Measurements from ENCODE around the gene TMTC2.

The TMTC2 gene

DNA sequence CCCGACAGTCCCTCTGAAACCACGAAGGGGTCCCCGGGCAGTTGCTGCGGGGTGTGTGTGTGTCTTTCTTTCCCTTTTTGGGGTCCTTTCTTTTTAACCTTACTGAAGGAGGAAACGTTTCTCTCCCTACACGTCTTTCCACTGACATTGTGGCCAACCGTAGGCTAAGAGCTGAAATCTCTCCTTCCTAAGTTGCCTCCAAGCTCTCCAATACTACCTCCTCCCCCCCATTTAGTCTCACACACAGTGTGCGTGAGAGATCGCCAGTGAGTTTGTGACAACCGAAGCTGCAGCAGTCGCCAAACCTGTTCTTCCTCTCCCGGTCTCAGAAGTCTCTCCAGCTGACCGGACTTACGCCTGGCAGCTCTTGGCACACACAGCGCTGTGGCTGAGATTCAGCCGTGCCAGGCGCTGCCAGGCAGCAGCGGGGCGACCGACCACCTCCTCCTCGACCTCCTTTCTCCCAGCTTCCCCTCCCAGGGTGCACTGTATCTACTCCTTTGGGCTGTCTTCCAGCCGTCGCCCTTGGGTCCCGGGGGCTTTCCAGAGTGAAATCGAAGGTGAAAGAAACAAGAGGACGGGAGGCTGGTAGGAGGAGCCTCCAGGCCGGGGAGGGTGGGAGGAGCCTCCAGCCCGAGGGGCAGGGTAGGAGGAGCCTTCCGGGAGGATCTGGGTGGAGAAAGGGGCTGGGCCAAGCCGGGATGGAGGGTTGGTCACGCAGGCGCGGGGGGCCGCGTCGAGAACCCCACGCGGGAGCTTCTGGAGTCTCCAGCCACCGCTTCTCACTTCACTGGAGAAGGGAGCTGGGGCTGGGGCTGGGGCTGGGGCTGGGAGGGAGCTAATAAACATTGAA lies at the start of gene TMTC2:
Gene TMTC2 (plus strand): TSS at position 739 of the 853 bp plus-strand sequence.
- DNase-seq = peak; percentile 90

- no peak for DNase-seq
Measured at GRCh38 chr12:82638324-82638723, 48.4 kb upstream of the TMTC2 start.

DNA sequence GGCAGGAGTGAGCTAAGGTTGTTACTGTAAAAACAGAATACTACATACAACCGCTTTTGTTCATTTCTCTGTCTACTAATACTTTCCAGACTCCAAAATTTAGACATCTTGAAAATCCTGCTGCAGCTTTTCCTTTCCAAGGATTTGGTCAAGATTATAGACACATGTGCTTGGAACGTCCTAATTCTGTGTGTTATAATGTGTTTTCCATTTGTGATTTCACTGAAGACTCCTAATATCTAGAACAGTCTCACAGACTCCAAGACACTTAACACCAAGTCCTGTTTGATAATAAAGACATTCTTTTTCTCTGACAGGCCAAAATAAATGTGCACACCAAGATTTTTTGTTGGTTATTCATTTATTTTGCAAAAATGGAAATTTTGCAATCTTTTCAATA lies 41.8 kb upstream of the TMTC2 start:
- DNase-seq = no peak

- DNase-seq = no peak
Measured at GRCh38 chr12:82645414-82645813, 41.3 kb upstream of the TMTC2 start.

DNA sequence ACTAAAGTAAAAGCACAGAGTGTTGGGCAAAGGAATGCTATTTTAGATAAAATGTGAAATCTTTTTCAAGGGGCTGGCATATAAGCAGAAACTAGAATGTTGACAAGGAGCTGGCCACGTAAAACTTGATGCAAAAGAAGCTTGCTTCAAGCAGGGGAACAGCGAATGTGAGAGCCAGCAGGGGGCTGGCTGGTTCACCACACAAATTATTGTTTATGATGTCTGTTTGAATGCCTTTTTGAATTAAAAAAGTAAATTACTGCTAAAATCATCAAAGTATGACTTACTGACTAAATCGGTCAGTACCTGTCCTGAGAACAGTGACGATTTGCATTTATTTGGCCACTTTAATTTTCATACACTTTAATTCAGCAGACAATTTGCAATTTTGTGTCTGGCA lies 38.9 kb upstream of the TMTC2 start:
- DNase-seq = no peak

DNA sequence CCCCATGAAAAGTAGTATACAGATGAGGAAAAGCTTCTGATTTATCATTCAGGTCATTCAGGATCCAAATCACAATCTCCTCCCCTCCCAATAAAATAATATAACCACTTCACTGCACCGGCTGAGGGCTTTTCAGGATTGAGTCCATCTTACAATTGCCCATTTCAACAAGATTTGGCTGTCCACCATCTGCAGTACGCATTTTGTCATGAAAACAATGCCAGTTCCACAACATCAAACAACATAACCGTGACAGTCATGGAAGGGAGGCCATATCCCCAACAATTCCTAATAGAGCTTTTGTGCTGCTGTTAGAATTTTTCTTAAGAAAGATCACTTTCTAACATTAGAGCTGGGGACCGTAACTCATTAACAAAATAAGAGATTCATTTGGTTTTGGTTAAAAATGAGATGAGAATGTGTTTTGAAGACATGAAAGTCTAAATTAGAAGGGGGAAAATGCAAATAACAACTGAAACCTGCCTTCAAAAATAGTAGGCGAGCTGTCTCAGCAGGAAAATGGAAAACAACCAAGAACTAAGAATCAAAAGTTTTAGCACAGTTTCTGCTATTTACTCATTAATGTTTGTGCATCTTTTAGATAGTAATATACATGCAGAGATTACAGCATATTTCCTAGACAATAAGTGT lies 38.3 kb upstream of the TMTC2 start:
- DNase-seq = no peak

- no peak for DNase-seq
Measured at GRCh38 chr12:82650627-82651337, 35.9 kb upstream of the TMTC2 start.

GRCh38 chr12:82651489-82651888 lies 35.2 kb upstream of the TMTC2 start:
- no peak for DNase-seq

- no peak for DNase-seq
Measured at GRCh38 chr12:82652071-82652470, 34.6 kb upstream of the TMTC2 start.

DNA sequence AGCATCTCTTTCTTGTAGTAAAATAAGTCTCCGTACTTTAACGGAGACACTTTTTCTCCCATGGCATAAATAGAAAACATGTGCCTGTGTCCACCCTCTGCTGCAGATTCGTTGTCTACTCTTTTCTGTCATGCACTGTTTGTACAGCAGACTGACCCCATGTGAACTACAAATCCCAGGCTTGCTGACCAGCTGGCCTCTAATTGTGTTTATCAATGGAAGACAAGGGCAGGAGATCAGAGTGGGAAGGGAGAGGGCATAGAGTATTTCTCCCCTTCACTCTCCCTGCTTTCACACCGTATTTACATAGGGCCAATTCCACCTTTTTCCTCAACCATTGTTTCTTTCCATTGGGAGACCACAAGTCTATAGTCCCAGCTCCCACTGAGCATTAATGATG lies 31.0 kb upstream of the TMTC2 start:
- no peak for DNase-seq

DNA sequence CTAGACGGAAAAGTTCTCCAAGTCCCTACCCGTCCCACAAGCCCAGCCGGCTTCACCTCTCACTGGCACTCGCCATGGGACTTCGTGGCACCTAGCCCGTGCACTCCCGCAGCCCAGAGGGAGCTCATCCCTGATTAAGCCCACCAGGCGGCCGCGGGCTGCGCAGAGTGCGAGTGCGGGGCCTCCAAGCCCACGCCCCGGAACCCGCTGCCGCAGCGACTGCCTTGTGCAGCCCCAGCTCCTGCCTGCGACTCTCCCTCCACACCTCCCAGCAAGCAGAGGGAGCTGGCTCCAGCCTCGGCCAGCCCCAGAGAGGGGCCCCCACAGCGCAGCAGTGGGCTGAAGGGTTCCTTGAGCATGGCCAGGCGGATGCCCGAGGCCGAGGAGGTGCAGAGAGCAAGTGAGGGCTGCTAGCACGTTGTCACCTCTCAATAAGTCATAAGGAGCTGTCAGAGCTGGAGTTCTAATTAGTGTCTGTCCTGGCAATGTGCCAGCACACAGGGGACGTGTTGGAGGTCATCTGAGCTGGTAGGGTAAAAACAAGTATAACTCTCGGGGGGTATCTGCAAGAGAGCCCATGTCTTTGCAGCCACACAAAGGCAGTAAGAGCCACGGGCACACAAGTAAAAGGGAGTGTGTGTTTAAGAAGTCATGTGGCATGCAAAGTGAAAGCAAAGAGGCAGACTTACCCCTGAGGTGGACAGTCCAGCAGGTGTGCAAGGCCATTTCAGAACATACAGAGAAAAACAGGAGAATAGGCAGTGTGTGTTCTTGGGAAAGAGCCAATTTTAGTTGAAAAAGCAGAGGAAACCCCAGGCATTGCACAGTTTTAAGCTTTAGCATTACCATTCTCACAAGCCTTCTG lies 27.1 kb upstream of the TMTC2 start:
- DNase-seq = no peak

DNA sequence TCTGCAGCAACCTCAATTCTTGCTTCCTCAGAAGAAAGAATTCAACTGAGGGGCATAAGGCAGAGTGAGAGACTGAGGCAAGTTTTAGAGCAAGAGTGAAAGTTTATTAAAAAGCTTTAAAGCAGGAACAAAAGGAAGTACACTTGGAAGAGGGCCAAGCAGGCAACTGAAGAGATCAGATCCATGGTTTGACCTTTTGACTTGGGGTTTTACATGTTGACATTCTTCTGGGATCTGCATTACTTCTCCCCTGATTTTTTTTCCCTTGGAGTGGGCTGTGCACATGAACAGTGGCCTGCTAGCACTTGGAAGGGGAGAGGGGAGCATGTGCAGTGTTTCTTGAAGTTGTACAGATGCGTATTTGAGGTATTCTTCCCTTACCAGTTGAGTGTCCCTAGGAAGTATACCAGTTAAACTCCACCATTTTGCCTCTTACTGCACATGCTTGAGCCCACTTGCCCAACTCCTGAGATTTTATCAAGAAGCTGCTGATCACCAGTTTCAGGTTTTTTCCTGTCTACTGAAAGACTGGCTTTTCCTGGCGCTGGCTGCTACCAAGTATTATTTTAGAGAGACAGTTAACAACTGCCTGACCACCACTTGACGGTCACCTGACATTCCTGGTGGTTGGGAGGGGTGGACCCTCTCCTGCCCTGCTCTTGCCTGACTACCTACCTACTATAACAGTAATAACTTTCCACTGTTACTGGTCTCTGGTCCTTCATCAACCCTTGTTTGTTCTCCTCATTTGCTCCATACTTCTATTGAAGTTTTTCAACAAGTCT lies 26.0 kb upstream of the TMTC2 start:
- no peak for DNase-seq

DNA sequence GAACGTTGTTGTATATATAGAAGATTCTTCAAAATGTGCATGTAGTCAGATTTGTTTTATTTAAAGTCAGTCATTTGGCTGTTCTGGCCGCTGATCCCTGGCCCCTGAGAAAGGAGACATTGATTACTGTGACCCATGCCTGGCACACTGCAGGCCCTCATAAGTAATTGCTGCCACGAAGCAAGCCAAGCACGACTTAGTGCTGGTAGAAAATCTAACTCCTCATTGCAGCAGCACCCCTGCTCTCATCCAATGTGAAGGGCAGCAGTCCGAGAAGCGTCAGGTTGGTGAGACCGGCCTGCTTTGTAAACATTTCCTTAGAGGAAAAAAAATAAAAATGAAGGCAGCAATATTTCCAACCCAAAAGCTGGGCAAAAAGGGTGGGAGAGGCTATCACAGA lies 22.8 kb upstream of the TMTC2 start:
- DNase-seq = no peak

GRCh38 chr12:82665142-82665923 lies 21.4 kb upstream of the TMTC2 start:
- no peak for DNase-seq

GRCh38 chr12:82666830-82667229 lies 19.9 kb upstream of the TMTC2 start:
- no peak for DNase-seq

GRCh38 chr12:82671673-82672195 lies 15.0 kb upstream of the TMTC2 start:
- no peak for DNase-seq

DNA sequence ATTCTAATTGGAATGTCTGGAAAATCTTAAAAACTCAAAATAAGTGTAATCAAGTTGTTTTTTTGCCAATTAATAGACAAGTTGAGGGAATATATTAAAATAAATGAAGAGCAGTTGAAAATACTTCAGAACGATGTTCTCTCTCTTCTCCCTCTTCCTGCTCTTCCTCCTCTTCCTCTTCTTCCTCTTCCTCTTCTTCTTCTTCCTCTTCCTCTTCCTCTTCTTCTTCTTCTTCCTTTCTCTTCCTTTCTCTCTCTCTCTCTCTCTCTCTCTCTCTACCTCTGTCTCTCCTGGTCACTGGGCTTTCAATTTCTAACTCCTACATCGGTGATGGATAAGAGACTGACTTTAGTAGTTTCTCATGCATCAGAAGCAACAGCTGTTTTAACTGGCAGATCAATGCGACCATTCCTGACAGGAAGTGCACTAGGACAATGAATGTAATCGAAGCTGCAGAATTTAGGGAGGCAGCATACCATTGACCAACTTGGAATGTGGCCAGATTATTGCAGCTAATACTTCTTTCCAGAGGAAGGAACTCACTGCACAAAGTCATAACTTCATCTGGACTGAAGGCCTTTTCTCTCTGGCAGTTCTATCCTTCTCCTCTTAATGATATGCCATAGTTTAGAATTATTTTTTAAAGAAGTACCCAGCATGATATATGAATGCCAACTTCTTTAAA lies 13.8 kb upstream of the TMTC2 start:
- DNase-seq = no peak

DNA sequence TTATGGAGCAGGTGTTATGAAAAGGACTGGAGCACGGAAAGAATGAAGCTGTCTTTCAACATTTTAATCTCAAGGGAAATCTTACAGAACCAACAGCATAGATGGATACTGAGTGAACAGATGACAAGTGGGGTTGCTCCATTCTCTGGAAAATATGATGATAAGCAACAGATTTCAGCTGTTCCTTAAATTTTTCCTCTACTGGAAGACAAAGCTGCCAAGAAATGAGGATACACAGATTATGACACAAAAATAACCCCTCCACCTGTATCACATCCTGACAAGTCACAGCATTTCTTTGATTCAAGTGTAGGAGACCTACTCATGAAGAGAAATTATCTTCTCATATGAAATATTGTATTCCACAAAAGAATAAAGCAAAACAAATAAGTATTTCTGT lies 13.0 kb upstream of the TMTC2 start:
- no peak for DNase-seq

- no peak for DNase-seq
Measured at GRCh38 chr12:82675246-82675645, 11.5 kb upstream of the TMTC2 start.

- no peak for DNase-seq
Measured at GRCh38 chr12:82682326-82682725, 4.4 kb upstream of the TMTC2 start.

All from stimulated activated CD4-positive, alpha-beta T cell treated with anti-CD3 and anti-CD28 coated beads, Interleukin-1b, Interleukin-23, amount 100 ng/mL, for 48 hours (primary cell).